Limb (tissue), 2 donors: Measurements from ENCODE around the gene ERFL.

Experiments used
- DNase-seq, 2 donors: peaks; one replicate each; pipeline ENCODE4 v3.0.0-alpha.2; 2016; ENCODE audit errors: extremely low spot score in 2 of 2

ERFL gene

GRCh38 chr19:41927497-41928192 is 604 bp downstream of the ERFL start:
- DNase-seq: no peak

- no peak for DNase-seq
These were observed 1.3 kb downstream of the ERFL start for GRCh38 chr19:41926763-41927496.

- no peak for DNase-seq
These were observed 2.1 kb downstream of the ERFL start for GRCh38 chr19:41926028-41926762.

DNA sequence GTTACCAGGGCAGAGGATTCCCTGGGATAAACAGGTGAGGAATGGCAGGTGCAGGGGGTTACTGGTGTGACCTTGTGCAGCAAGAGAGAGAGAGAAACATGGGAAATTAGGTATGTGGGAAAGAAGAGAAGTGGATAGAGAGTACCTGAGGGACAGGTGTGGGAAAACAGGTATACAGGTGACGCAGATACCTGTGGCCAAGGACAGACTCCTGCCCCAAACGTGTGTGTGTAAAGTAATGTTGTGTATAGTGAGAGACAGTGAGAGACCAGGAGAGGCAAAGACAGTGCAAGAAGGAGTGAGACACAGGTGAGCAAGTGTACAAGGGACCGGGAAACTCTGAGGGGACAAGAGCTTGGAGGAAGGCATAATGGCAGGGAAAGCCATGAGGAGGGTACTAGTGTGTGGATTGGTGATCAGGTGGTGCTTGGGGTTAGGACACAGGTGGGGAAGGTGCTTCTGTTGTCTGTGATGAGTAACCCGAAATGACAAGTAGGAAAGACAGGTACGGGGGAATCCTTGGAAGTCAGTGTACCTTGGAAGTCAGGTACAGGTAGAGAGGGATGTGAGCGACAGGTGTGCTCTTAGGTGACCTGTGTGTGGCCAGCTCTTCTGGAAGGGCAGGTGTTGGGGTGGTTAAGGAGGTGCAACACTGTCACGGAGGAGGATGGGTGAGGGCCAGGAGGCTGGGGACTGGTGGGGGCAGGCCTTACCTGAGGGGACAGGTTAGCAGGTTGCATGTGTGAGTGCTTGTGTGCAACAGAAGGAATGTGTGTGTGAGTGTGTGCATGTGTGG is 2.8 kb downstream of the ERFL start:
- no peak for DNase-seq

- no peak for DNase-seq
These were observed 3.8 kb downstream of the ERFL start for GRCh38 chr19:41924151-41925145.

DNA sequence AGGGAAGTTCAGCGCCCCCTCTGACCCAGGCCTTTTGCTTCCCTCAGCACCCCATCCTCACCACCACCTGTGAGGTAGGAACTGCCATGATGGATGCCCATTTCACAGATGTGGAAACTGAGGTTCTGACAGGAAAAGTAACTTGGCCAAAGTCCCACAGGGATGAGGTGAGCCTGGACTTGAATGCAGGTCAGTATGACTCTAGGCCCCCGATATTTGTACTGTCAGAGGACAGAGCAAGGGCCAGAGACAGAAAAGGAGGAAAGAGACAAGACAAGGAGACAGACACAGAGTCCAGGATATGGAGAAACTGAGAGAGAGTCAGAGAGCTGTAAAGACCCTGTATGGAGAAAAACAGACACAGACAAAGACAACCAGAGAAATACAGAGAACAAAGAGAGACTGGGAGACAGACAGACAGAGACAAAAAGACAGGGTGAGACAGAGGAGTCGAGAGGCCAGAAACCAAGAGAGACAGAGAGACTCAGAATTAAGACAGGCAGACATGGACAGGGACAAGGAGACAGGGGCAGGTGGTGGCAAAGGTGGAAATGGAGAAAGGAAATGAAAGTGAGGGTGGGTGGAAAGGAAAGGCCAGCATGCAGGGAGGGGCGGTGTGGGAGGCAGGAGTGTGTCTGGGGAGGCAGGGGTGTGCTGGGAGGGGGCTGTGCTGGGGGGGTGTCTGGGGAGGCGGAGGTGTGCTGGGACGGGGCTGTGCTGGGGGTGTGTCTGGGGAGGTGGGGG is 5.0 kb downstream of the ERFL start:
- DNase-seq: no peak

GRCh38 chr19:41922585-41922984 is 5.7 kb downstream of the ERFL start:
- no peak for DNase-seq

GRCh38 chr19:41921577-41922576 is 6.4 kb downstream of the ERFL start:
- DNase-seq: no peak

DNA sequence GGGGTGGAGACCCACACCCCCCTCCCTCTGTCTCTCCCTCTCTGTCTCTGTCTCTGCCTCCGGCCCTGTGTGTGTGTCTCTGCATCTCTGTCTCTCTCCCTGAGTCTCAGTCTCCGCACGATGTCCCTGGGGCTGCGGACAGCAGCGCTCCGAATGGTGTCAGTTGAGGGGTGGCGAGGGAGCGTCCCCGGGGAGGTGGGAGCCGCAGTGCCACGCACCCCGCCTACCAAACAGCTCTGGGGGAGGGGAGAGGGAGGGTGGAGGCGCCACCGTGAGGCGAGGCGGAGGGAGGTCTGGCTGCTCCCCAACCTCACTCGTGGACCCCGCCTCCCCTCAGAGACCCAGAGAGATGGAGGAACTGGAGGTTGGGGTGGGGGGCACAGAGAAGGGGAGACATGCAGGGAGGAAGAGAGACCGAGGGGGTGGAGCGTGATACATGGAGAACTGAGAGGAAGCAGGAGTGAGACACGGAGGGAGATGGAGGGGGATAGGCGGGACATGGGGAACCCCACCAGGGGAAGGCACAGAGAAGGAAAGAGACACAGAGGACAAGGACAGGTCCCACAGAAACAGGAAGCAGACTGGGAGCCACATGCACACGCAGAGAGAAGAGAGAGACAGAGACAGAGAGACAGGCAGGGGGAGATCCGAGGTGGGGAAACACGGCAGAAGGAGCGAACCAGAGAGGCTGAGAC is 7.2 kb downstream of the ERFL start:
- no peak for DNase-seq

DNA sequence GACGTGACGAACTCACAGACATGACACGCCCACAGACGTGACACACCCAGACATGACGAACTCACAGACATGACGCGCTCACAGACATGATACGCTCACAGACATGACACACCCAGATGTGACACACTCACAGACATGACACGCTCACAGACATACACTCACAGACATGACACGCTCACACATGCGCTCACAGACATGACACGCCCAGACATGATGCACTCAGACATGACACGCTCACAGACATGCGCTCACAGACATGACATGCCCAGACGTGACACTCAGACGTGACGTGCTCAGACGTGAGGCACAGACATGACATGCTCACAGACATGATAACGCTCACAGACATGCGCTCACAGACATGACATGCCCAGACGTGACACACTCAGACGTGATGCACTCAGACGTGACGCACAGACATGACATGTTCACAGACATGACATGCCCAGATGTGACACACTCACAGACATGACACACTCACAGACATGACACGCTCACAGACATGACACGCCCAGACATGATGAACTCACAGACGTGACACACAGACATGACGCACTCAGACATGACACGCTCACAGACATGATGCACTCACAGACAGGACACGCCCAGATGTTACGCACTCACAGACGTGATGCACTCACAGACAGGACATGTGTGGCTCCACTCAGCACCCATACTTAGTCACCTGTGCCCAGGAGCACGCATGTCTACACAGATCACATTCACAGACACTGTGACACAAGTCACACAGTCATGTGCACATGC is 8.1 kb downstream of the ERFL start:
- DNase-seq: no peak

GRCh38 chr19:41918653-41919244 is 9.5 kb downstream of the ERFL start:
- no peak for DNase-seq

- no peak for DNase-seq
These were observed 10.2 kb downstream of the ERFL start for GRCh38 chr19:41918095-41918494.

DNA sequence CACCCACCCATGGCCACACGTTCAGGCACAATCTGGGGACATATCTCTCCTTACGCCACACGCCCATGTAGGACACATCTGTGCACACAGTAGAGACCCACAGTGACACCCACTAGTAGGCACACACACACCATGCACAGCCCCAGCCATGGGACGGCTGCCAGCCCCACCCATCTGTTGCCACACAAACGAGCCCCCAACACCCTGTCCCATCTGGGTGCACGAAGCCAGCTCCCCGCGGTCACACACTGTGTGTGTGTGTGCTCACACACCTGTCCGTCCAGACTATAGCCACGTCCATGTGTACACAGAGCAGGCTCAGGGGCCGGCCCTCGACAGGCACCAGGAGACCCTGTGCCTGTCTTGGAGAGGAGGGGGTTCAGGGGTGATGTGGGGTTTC is 10.6 kb downstream of the ERFL start:
- DNase-seq: no peak

- no peak for DNase-seq
These were observed 12.4 kb downstream of the ERFL start for GRCh38 chr19:41915776-41916414.

GRCh38 chr19:41915021-41915775 is 13.1 kb downstream of the ERFL start:
- DNase-seq: no peak
